ENCODE data around the gene ZNRD2. TPM values are rescaled to one million over a fixed set of nuclear protein-coding genes. Genes with fewer than 3 reads are reported as not detected.

ZNRD2 gene
- total RNA-seq, 1 donor from 2014 or later: 40.9 TPM

DNA sequence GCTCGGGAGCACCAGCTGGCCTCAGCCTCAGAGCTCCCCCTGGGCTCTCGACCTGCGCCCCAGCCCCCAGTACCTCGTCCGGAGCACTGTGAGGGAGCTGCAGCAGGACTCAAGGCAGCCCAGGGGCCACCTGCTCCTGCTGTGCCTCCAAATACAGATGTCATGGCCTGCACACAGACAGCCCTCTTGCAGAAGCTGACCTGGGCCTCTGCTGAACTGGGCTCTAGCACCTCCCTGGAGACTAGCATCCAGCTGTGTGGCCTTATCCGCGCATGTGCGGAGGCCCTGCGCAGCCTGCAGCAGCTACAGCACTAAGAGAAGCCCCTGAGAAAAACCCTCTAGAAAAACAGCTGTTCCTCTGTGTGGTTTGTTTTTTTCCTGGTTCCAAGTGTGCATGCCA lies 1.1 kb downstream of the ZNRD2 start:
- ChIA-PET CTCF (interaction anchor here (1.1 to 5.1 kb wide), 7 partner anchors 18 to 155 kb away, joined by 3 to 67 read pairs (median 5); partner anchors contain the start of genes KCNK7, PCNX3 and SIPA1), POLR2A (interaction anchor here (0.7 to 5.7 kb wide), 14 partner anchors 11 to 439 kb away, joined by 3 to 112 read pairs (median 13); partner anchors contain the start of genes CCDC85B, LTBP3, MAP3K11 and PCNX3)
- H3K27ac Mint-ChIP-seq: peak overlapping the region; percentile 85
- no peaks in the 10 kb centered on the region for H3K27me3 Mint-ChIP-seq
- no peak for TF ChIP-seq CTCF (IDR thresholded peaks at IDR 0.05)
- peaks cover 71% of the 10 kb centered on the region for H3K4me1 Mint-ChIP-seq
- intact Hi-C loops (cut with micrococcal nuclease): loop anchor here (5.0 kb wide), 3 partner anchors 286 to 544 kb away; partner anchors contain the start of genes CFL1, SNX15 and SYVN1
- H3K4me3 Mint-ChIP-seq: peak overlapping the region; percentile 99
- no peak for ATAC-seq (ENCODE audit: low read depth)
- peaks cover 25% of the 10 kb centered on the region for H3K36me3 Mint-ChIP-seq (ENCODE audit: low read depth)
- no peaks in the 10 kb centered on the region for H3K9me3 Mint-ChIP-seq
- DNase-seq: no peak

DNA sequence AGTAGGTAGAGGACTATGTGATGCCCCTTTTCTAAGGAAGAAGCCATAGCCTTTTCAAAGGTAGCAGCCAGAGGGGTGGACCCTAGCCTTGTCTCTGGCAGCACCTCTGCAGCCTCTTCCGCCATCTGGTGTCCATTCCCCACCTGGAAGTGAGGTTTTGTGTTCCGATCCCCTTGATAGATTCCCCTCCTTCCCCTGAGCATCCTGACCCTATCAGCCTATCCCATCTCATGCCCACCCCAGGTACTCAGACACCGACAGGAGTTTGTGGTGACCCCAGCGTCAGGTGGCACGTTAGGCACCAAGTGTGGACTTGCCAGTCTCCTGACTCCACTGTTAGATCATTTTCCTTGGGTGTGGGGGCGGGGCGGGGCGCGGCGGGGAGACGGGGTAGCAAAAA lies 1.7 kb downstream of the ZNRD2 start:
- CTCF ChIA-PET: interaction anchor here (0.9 to 5.1 kb wide), 7 partner anchors 14 to 66 kb away, joined by 3 to 67 read pairs (median 5); partner anchors contain the start of genes KCNK7, PCNX3 and SIPA1
- POLR2A ChIA-PET: interaction anchor here (0.5 to 5.7 kb wide), 16 partner anchors 17 to 460 kb away, joined by 3 to 112 read pairs (median 6); partner anchors contain the start of genes KAT5, MALAT1, MAP3K11 and PCNX3
- H3K27me3 Mint-ChIP-seq: no peaks in the 10 kb centered on the region
- H3K4me3 Mint-ChIP-seq: peak overlapping the region; percentile 99
- no peaks in the 10 kb centered on the region for H3K9me3 Mint-ChIP-seq
- peaks cover 25% of the 10 kb centered on the region for H3K36me3 Mint-ChIP-seq (ENCODE audit: low read depth)
- ATAC-seq (ENCODE audit: low read depth): no peak
- no peak for DNase-seq
- H3K4me1 Mint-ChIP-seq: peaks cover 71% of the 10 kb centered on the region
- peak overlapping the region; percentile 85 for H3K27ac Mint-ChIP-seq
- intact Hi-C loops (cut with micrococcal nuclease): loop anchor here (5.0 kb wide), 3 partner anchors 285 to 545 kb away; partner anchors contain the start of genes CFL1, SNX15 and SYVN1
- no peak for TF ChIP-seq CTCF (IDR thresholded peaks at IDR 0.05)

GRCh38 chr11:65572356-65573051 lies 2.2 kb downstream of the ZNRD2 start, which contains the start of gene FAM89B:
TSS of gene FAM89B (plus strand) at chr11:65572538. CDS start at chr11:65572670, 132 bp downstream.
- ChIA-PET CTCF (interaction anchor here (0.9 to 5.1 kb wide), 7 partner anchors 14 to 66 kb away, joined by 3 to 67 read pairs (median 5); partner anchors contain the start of genes KCNK7, PCNX3 and SIPA1), POLR2A (interaction anchor here (0.5 to 5.7 kb wide), 20 partner anchors 16 to 480 kb away, joined by 3 to 112 read pairs (median 6); partner anchors contain the start of genes DPF2, KAT5, MALAT1 and MAP3K11)
- ATAC-seq (ENCODE audit: low read depth) (peak; percentile 8), DNase-seq (peak; percentile 81)
- Mint-ChIP-seq H3K27ac (peak within 1 kb of the TSS; percentile 90), H3K27me3 (no peaks in the 10 kb centered on the region), H3K4me1 (peaks cover 73% of the 10 kb centered on the region), H3K4me3 (peak within 1 kb of the TSS; percentile 99), H3K36me3 (ENCODE audit: low read depth) (peaks cover 23% of the 10 kb centered on the region), H3K9me3 (no peaks in the 10 kb centered on the region)
- TF ChIP-seq CTCF (IDR thresholded peaks at IDR 0.05): no peak
- intact Hi-C loops (cut with micrococcal nuclease): loop anchor here (5.0 kb wide), 3 partner anchors 285 to 545 kb away; partner anchors contain the start of genes CFL1, SNX15 and SYVN1

- Mint-ChIP-seq H3K36me3 (ENCODE audit: low read depth) (peaks cover 23% of the 10 kb centered on the region), H3K27me3 (no peaks in the 10 kb centered on the region), H3K4me3 (peak overlapping the region; percentile 83), H3K9me3 (no peaks in the 10 kb centered on the region), H3K27ac (peak overlapping the region; percentile 90), H3K4me1 (peaks cover 77% of the 10 kb centered on the region)
- intact Hi-C loops (cut with micrococcal nuclease): loop anchor here (1.0 to 5.0 kb wide), 8 partner anchors 15 to 546 kb away; partner anchors contain the start of genes CFL1, PCNX3, SNX15 and SYVN1
- ChIA-PET POLR2A (interaction anchor here (0.8 to 5.7 kb wide), 7 partner anchors 15 to 90 kb away, joined by 4 to 112 read pairs (median 22); partner anchors contain the start of genes MAP3K11, PCNX3, RELA and SIPA1), CTCF (interaction anchor here (0.9 to 5.1 kb wide), 5 partner anchors 15 to 42 kb away, joined by 3 to 67 read pairs (median 5); partner anchors contain the start of genes KCNK7 and PCNX3)
- TF ChIP-seq CTCF (IDR thresholded peaks at IDR 0.05): no peak
- ATAC-seq (ENCODE audit: low read depth): no peak
- no peak for DNase-seq
Measured at GRCh38 chr11:65573391-65574079, 3.3 kb downstream of the ZNRD2 start.
